ENCODE measurements around the gene PHLDB1.

GRCh38 chr11:118631142-118631909, 23.9 kb downstream of the PHLDB1 start:
- no peak for TF ChIP-seq YY1 (IDR thresholded peaks at IDR 0.05; ENCODE audit: low read depth)
- TF ChIP-seq NRF1 (IDR thresholded peaks at IDR 0.05; ENCODE audit: low read depth, low read length), result no peak
- no peak for TF ChIP-seq CHD2 (IDR thresholded peaks at IDR 0.05; ENCODE audit: low read length, partially characterized antibody)
- TF ChIP-seq CTCF (IDR thresholded peaks at IDR 0.05), result no peak
- TF ChIP-seq TAF1 (IDR thresholded peaks at IDR 0.05; ENCODE audit: borderline replicate concordance, low read depth, low read length), result no peak
- TF ChIP-seq EP300 (IDR thresholded peaks at IDR 0.05; ENCODE audit: borderline replicate concordance in 1 of 2, low read depth in 1 of 2, low read length in 1 of 2), result no peak
- TF ChIP-seq MEF2A (IDR thresholded peaks at IDR 0.05; ENCODE audit: borderline replicate concordance, low read depth), result no peak
- no peak for TF ChIP-seq FOXJ3 (CRISPR knock-in tag; IDR thresholded peaks at IDR 0.05)
- no peak for TF ChIP-seq FOSL2 (IDR thresholded peaks at IDR 0.05; ENCODE audit: borderline replicate concordance, low read depth)

Measured in SK-N-SH (cell line).